Islet of Langerhans (tissue), 1 donor: ENCODE results near the gene AADACL2.

ENCODE experiments used
- FAIRE-seq: peaks from one replicate; lab custom pipeline; 2011; peaks lifted over from hg19 to GRCh38; lab: Jason Lieb, UNC

Gene AADACL2

DNA sequence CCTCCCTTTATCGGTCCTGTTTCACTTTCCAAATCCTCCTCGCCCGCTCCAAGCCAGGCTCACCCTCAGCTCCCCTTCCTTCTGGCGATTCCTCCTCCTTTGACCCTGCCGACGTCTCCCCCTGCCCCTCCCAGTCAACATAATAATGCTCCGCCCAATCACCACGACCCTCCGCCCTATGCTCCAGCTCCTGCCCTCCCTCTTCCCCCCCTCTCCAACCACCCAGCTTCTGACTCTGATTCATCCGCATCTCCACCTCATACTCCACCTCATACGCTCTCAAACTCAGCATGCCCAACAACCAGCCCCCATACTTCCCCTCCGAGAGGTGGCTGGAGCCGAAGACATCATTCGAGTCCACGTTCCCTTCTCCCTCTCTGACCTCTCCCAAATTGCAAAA, 73.1 kb downstream of the AADACL2 start:
- FAIRE-seq = no peak
